Mesothelial cell of epicardium (in vitro differentiated cells): ENCODE results near the gene CDH8. TPM values are rescaled to one million over a fixed set of nuclear protein-coding genes. Genes with fewer than 3 reads are reported as not detected.
A peak's percentile ranks its signal among the peaks of the same experiment; 100 is the strongest.

Experiments used
- DNase-seq, 2 experiments: peaks; one replicate each; pipeline ENCODE4 v3.0.0; 2021; ENCODE audit warnings: low spot score in 2 of 2; ENCODE audit not compliant: unreplicated experiment in 2 of 2
- H3K27ac Mint-ChIP-seq: 2 replicates; pipeline ENCODE4 v1.8.0; 2021; ENCODE audit warnings: mixed read lengths
- H3K27me3 Mint-ChIP-seq: 2 replicates; pipeline ENCODE4 v1.8.0; 2021; ENCODE audit warnings: low read depth, mixed read lengths
- H3K36me3 Mint-ChIP-seq: 2 replicates; pipeline ENCODE4 v1.8.0; 2021; ENCODE audit warnings: mixed read lengths
- H3K4me1 Mint-ChIP-seq: 2 replicates; pipeline ENCODE4 v1.8.0; 2021; ENCODE audit warnings: mixed read lengths
- H3K4me3 Mint-ChIP-seq: 2 replicates; pipeline ENCODE4 v1.8.0; 2021; ENCODE audit warnings: mild to moderate bottlenecking, moderate library complexity, mixed read lengths
- H3K9me3 Mint-ChIP-seq: 2 replicates; pipeline ENCODE4 v1.8.0; 2021; ENCODE audit warnings: mixed read lengths
- CTCF ChIP-seq: fragments of 200-600 bp; sonication (generic); IDR thresholded peaks from one replicate; pipeline ENCODE4 v1.5.0; 2021; ENCODE audit warnings: antibody characterized with exemption; ENCODE audit not compliant: unreplicated experiment
- total RNA-seq: library from RNA; stranded (reverse); gene quantifications from 3 replicates; pipeline ENCODE4 v1.2.1, GENCODE V29; 2021

CDH8 gene
- total RNA-seq, 1 donor from 2014 or later, result 20.2 TPM

DNA sequence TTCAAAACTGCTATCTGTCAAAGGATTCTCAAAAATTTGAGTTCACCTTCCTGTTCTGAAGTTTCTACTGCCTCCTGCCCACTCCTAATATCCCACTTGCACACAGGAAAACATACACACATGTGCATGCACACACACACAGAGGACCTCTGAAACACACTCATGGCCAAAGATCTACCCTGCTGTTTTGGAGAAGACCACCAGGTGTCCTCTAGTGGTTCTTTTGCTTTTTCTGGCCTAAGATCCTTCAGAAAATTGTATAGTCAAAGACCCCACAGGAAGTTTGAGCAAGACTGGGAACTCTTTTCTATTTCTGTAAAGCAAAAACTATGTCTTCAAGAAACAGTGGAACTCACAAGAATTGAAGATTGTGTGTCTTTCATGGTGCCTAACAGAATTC, 90.2 kb downstream of the CDH8 start:
- H3K4me3 Mint-ChIP-seq, result no peak overlapping the region
- H3K27me3 Mint-ChIP-seq, result peaks cover 20% of the 10 kb centered on the region
- no peaks in the 10 kb centered on the region for H3K4me1 Mint-ChIP-seq
- DNase-seq, result no peak
- peak; percentile 19 for TF ChIP-seq CTCF
- H3K27ac Mint-ChIP-seq, result no peak overlapping the region
- H3K36me3 Mint-ChIP-seq, result no peaks in the 10 kb centered on the region
- peaks cover 7% of the 10 kb centered on the region for H3K9me3 Mint-ChIP-seq

DNA sequence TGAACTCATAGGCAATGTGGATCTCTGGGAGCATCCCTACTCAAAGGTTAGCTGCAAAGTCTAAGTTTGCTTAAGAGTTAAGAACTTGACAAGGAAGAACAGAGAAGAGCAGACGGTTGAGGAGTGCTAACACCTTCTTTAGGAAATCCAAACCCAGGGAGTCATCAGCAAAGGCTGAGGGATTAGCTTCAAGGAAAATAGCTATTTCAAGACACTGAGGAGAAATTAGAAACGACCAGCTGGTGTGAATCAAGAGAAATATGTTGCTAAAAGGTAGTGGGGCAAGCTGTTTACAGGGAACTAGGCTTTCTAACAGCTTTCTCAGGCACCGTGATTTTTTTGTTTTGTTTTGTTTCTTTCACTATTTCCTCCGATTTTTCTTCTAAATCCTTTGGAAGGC, 90.7 kb downstream of the CDH8 start:
- no peaks in the 10 kb centered on the region for H3K4me1 Mint-ChIP-seq
- TF ChIP-seq CTCF, result no peak

DNA sequence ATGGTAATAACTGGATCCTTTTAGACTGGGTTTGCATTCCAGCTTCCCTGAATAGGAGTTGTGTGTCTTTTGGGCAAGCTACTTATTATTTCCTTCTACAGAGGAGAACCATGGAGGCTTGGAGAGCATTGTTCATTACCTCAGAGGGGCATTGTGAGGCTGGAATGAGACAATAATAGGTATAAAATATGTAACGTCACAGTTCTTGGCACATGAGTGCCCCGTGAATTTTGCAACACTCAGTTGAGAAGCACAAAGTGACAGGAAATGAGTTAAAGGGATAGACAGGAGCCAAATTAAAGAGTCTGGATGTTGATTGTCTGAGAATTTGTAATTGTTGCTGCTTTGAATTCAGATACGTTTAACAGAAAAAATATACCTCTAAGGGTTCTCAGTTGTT, 92.2 kb downstream of the CDH8 start:
- TF ChIP-seq CTCF, result no peak
- Mint-ChIP-seq H3K36me3 (no peaks in the 10 kb centered on the region), H3K27me3 (peaks cover 14% of the 10 kb centered on the region), H3K9me3 (peaks cover 7% of the 10 kb centered on the region), H3K4me3 (no peak overlapping the region), H3K4me1 (peaks cover 6% of the 10 kb centered on the region), H3K27ac (no peak overlapping the region)
- DNase-seq, result no peak

More for the DNA sequence above, 90.7 kb downstream of the CDH8 start:
- H3K27ac Mint-ChIP-seq, result no peak overlapping the region
- no peaks in the 10 kb centered on the region for H3K36me3 Mint-ChIP-seq
- no peak overlapping the region for H3K4me3 Mint-ChIP-seq
- H3K9me3 Mint-ChIP-seq, result peaks cover 7% of the 10 kb centered on the region
- DNase-seq, result no peak
- H3K27me3 Mint-ChIP-seq, result peaks cover 16% of the 10 kb centered on the region

- Mint-ChIP-seq H3K27ac (no peak overlapping the region), H3K36me3 (no peaks in the 10 kb centered on the region), H3K27me3 (peaks cover 9% of the 10 kb centered on the region), H3K4me1 (peaks cover 7% of the 10 kb centered on the region), H3K4me3 (no peak overlapping the region), H3K9me3 (no peaks in the 10 kb centered on the region)
- no peak for TF ChIP-seq CTCF
- no peak for DNase-seq
Measured at GRCh38 chr16:61940611-61941010, 95.6 kb downstream of the CDH8 start.

- no peak for TF ChIP-seq CTCF
- Mint-ChIP-seq H3K9me3 (no peaks in the 10 kb centered on the region), H3K4me1 (peaks cover 13% of the 10 kb centered on the region), H3K27ac (no peak overlapping the region), H3K27me3 (peaks cover 4% of the 10 kb centered on the region), H3K4me3 (no peak overlapping the region), H3K36me3 (no peaks in the 10 kb centered on the region)
- DNase-seq, result no peak
Measured at GRCh38 chr16:61937646-61938045, 98.6 kb downstream of the CDH8 start.

DNA sequence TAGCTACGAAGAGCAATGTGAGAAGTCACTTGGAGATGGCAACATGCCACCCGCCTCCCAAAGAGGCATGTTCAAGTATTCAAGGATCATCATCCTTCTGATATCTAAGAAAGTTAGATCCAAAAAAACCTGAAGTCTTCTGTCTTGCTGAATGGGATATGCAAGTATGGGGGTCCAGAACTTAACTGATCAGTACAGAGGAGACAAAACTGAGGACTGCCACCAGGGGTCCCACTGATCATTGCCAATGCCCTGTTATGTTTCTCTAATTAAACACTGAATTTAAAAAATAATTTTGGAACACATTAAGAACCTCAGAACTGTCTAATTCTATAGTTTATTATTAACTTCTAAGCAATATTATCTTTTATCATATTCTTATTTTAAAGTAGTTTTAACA, 99.7 kb downstream of the CDH8 start:
- Mint-ChIP-seq H3K4me3 (no peak overlapping the region), H3K36me3 (no peaks in the 10 kb centered on the region), H3K27me3 (no peaks in the 10 kb centered on the region), H3K9me3 (no peaks in the 10 kb centered on the region), H3K4me1 (peaks cover 13% of the 10 kb centered on the region), H3K27ac (no peak overlapping the region)
- peak; percentile 56 for TF ChIP-seq CTCF
- DNase-seq, result no peak
